ENCODE data around the gene SEZ6L2.
"Not testable (repeated sequence)": the region's sequence is repeated elsewhere in the genome, so short reads cannot be mapped to it uniquely, and the experiment has no call there.

Gene SEZ6L2

GRCh38 chr16:29910819-29911675, 11.7 kb upstream of the SEZ6L2 start:
- no peak for DNase-seq (ENCODE audit: low spot score)

GRCh38 chr16:29909851-29910250, 10.5 kb upstream of the SEZ6L2 start:
- DNase-seq (ENCODE audit: low spot score); POLR2A ChIA-PET (ENCODE audit: low non-redundant PET); H3K27ac ChIP-seq: not testable (repeated sequence)
- CTCF ChIA-PET = interaction anchor here (0.6 kb wide), 1 partner anchor 19 kb away, joined by 3 read pairs; no protein-coding TSS in a partner anchor

More at GRCh38 chr16:29910819-29911675, 11.7 kb upstream of the SEZ6L2 start:
- TF ChIP-seq CTCF (conservative IDR thresholded peaks at IDR 0.05; ENCODE audit: low read depth) = no peak
- POLR2A ChIA-PET (ENCODE audit: low non-redundant PET) = interaction anchor here (1.0 kb wide), 1 partner anchor 11 kb away, joined by 4 read pairs; the partner anchor contains the start of gene SEZ6L2
- CTCF ChIA-PET = interaction anchor here (0.6 to 0.7 kb wide), 2 partner anchors 50 to 121 kb away, joined by 3 read pairs; no protein-coding TSS in a partner anchor
- H3K27ac ChIP-seq = no peak overlapping the region

GRCh38 chr16:29909391-29909790, 10.0 kb upstream of the SEZ6L2 start:
- ChIA-PET CTCF (no interaction called here), POLR2A (ENCODE audit: low non-redundant PET) (no interaction called here)
- no peak overlapping the region for H3K27ac ChIP-seq
- TF ChIP-seq CTCF (conservative IDR thresholded peaks at IDR 0.05; ENCODE audit: low read depth) = no peak
- DNase-seq (ENCODE audit: low spot score) = no peak

GRCh38 chr16:29908719-29909220, 9.4 kb upstream of the SEZ6L2 start:
- POLR2A ChIA-PET (ENCODE audit: low non-redundant PET) = no interaction called here
- no peak for TF ChIP-seq CTCF (conservative IDR thresholded peaks at IDR 0.05; ENCODE audit: low read depth)
- DNase-seq (ENCODE audit: low spot score) = no peak
- CTCF ChIA-PET = interaction anchor here (0.5 to 0.7 kb wide), 3 partner anchors 17 to 109 kb away, joined by 3 to 5 read pairs (median 3); no protein-coding TSS in a partner anchor
- H3K27ac ChIP-seq = 0 out of 2 replicates have a peak overlapping the region, but pooled peaks have one; percentile 5

- no peak for TF ChIP-seq CTCF (conservative IDR thresholded peaks at IDR 0.05; ENCODE audit: low read depth)
- H3K27ac ChIP-seq = 0 out of 2 replicates have a peak overlapping the region, but pooled peaks have one; percentile 5
- POLR2A ChIA-PET (ENCODE audit: low non-redundant PET) = no interaction called here
- CTCF ChIA-PET = interaction anchor here (0.6 to 0.8 kb wide), 2 partner anchors 18 to 36 kb away, joined by 3 to 5 read pairs; no protein-coding TSS in a partner anchor
- DNase-seq (ENCODE audit: low spot score) = no peak
Measured at GRCh38 chr16:29907973-29908372, 8.6 kb upstream of the SEZ6L2 start.

- ChIA-PET POLR2A (ENCODE audit: low non-redundant PET) (interaction anchor here (0.6 kb wide), 1 partner anchor 19 kb away, joined by 6 read pairs; no protein-coding TSS in a partner anchor), CTCF (no interaction called here)
- H3K27ac ChIP-seq = peak overlapping the region; percentile 11
- TF ChIP-seq CTCF (conservative IDR thresholded peaks at IDR 0.05; ENCODE audit: low read depth) = no peak
- DNase-seq (ENCODE audit: low spot score) = no peak
Measured at GRCh38 chr16:29906520-29907244, 7.3 kb upstream of the SEZ6L2 start.

Data from RWPE1 (cell line).